Gastroesophageal sphincter (tissue), 4 donors: ENCODE measurements around the gene NEDD4L. TPM values are rescaled to one million over a fixed set of nuclear protein-coding genes. Genes with fewer than 3 reads are reported as not detected.

Source experiments
- ATAC-seq: fragments of 150-250 bp; one replicate; pipeline ENCODE4 v1.9.1; 2016; ENCODE audit warnings: mild to moderate bottlenecking, moderate library complexity
- H3K27ac ChIP-seq, 4 donors: fragments of 200-600 bp; sonication (generic) in 3 of 4; 1 replicate in 3 of 4; 2 replicates in 1 of 4; pipeline ENCODE4 v1.5.1; 2016 to 2019
- H3K27me3 ChIP-seq: fragments of 200-600 bp; sonication (generic); one replicate; pipeline ENCODE4 v1.5.1; 2019
- H3K36me3 ChIP-seq, 2 donors: fragments of 200-600 bp; sonication (generic); one replicate each; pipeline ENCODE4 v1.5.1; 2019; ENCODE audit warnings: control low read depth in 1 of 2
- H3K4me1 ChIP-seq, 3 donors: fragments of 200-600 bp; sonication (generic); 1 replicate in 2 of 3; 2 replicates in 1 of 3; pipeline ENCODE4 v1.5.1; 2016 to 2019; ENCODE audit warnings: control low read depth in 2 of 3
- H3K4me3 ChIP-seq, 2 donors: fragments of 200-600 bp; sonication (generic); one replicate each; pipeline ENCODE4 v1.5.1; 2019; ENCODE audit warnings: mild to moderate bottlenecking in 1 of 2, moderate library complexity in 1 of 2
- H3K9me3 ChIP-seq, 3 donors: fragments of 200-600 bp; sonication (generic); one replicate each; pipeline ENCODE4 v1.5.1; 2017 to 2019; ENCODE audit warnings: control low read depth in 2 of 3
- CTCF ChIP-seq, 4 experiments: fragments of 200-600 bp in 2 of 4; fragments of 450-650 bp in 2 of 4; sonication (generic) in 1 of 4; IDR thresholded peaks; one replicate each; pipeline ENCODE4 v1.5.1; 2017 to 2019; ENCODE audit warnings: antibody characterized with exemption in 4 of 4, mild to moderate bottlenecking in 2 of 4, moderate library complexity in 2 of 4
- EP300 ChIP-seq: sonication (generic); formaldehyde crosslinking; IDR thresholded peaks from one replicate; pipeline ENCODE4 v1.6.1; 2017; ENCODE audit warnings: antibody characterized with exemption, mild to moderate bottlenecking
- POLR2A ChIP-seq, 2 donors: fragments of 450-650 bp; IDR thresholded peaks; one replicate each; pipeline ENCODE4 v1.6.1; 2017; ENCODE audit warnings: antibody characterized with exemption in 2 of 2, mild to moderate bottlenecking in 2 of 2, moderate library complexity in 1 of 2
- POLR2AphosphoS5 ChIP-seq: sonication (generic); formaldehyde crosslinking; IDR thresholded peaks from one replicate; pipeline ENCODE4 v1.6.1; 2017; ENCODE audit warnings: antibody characterized with exemption
- WGBS, 2 donors: methylation state at CpG; one replicate each; pipeline ENCODE4 v1.1.5; 2018; ENCODE audit warnings: low coverage in 1 of 2; 5-methylcytosine and 5-hydroxymethylcytosine counted together
- total RNA-seq, 4 donors: library from RNA; depleted of rRNA; stranded (reverse); fragments of >200 nt; gene quantifications; one replicate each; pipeline ENCODE4 v1.1.0, GENCODE V29; 2016

The NEDD4L gene
- total RNA-seq, 4 donors from 2014 or later = 37.0 to 50.9 (median 43.0) TPM

- Histone ChIP-seq H3K27ac (no peak overlapping the region), H3K4me1 (peaks cover 0 to 23% (median 0%) of the 10 kb centered on the region in 3 donors), H3K27me3 (no peaks in the 10 kb centered on the region), H3K9me3 (no peaks in the 10 kb centered on the region), H3K4me3 (no peak overlapping the region), H3K36me3 (no peaks in the 10 kb centered on the region)
- TF ChIP-seq EP300 (no peak), POLR2A (IDR thresholded peaks at IDR 0.05) (no peak), CTCF (IDR thresholded peaks at IDR 0.05) (no peak), POLR2AphosphoS5 (no peak)
- 0 to 19% methylated on average over 3 of the region's 3 CpGs for WGBS, 2 donors
- no peak for ATAC-seq
These were observed 14.7 kb downstream of the NEDD4L start for GRCh38 chr18:58058720-58059119.

- Histone ChIP-seq H3K36me3 (no peaks in the 10 kb centered on the region), H3K27me3 (no peaks in the 10 kb centered on the region), H3K4me3 (no peak overlapping the region), H3K27ac (no peak overlapping the region), H3K4me1 (peaks cover 0 to 13% (median 0%) of the 10 kb centered on the region in 3 donors), H3K9me3 (no peaks in the 10 kb centered on the region)
- WGBS, 2 donors = 23% methylated on average over 4 of the region's 5 CpGs; no CpG with 5 or more reads in 1 of the 2 donors
- no peak for ATAC-seq
- TF ChIP-seq EP300 (no peak), POLR2A (IDR thresholded peaks at IDR 0.05) (no peak), CTCF (IDR thresholded peaks at IDR 0.05) (no peak), POLR2AphosphoS5 (no peak)
These were observed 16.2 kb downstream of the NEDD4L start for GRCh38 chr18:58060254-58060653.

- Histone ChIP-seq H3K36me3 (no peaks in the 10 kb centered on the region), H3K4me1 (peaks cover 0 to 13% (median 0%) of the 10 kb centered on the region in 3 donors), H3K27me3 (no peaks in the 10 kb centered on the region), H3K27ac (no peak overlapping the region), H3K4me3 (no peak overlapping the region), H3K9me3 (no peaks in the 10 kb centered on the region)
- no peak for ATAC-seq
- WGBS, 2 donors = 58 to 62% methylated on average over 3 of the region's 3 CpGs
- TF ChIP-seq CTCF (IDR thresholded peaks at IDR 0.05) (no peak), POLR2A (IDR thresholded peaks at IDR 0.05) (no peak), EP300 (no peak), POLR2AphosphoS5 (no peak)
These were observed 17.3 kb downstream of the NEDD4L start for GRCh38 chr18:58061349-58061748.

GRCh38 chr18:58064406-58064998 is 20.5 kb downstream of the NEDD4L start:
- Histone ChIP-seq H3K9me3 (no peaks in the 10 kb centered on the region), H3K27ac (no peak overlapping the region), H3K36me3 (no peaks in the 10 kb centered on the region), H3K4me3 (no peak overlapping the region), H3K4me1 (peaks cover 0 to 8% (median 0%) of the 10 kb centered on the region in 3 donors), H3K27me3 (no peaks in the 10 kb centered on the region)
- 76 to 80% methylated on average over 7 to 9 of the region's 10 CpGs for WGBS, 2 donors
- ATAC-seq = no peak
- TF ChIP-seq POLR2AphosphoS5 (no peak), CTCF (IDR thresholded peaks at IDR 0.05) (no peak), POLR2A (IDR thresholded peaks at IDR 0.05) (no peak), EP300 (no peak)

- ATAC-seq = no peak
- WGBS, 2 donors = 82 to 100% methylated on average over 2 to 3 of the region's 3 CpGs
- TF ChIP-seq EP300 (no peak), POLR2A (IDR thresholded peaks at IDR 0.05) (no peak), CTCF (IDR thresholded peaks at IDR 0.05) (no peak), POLR2AphosphoS5 (no peak)
- H3K27ac ChIP-seq = no peak overlapping the region
- H3K27me3 ChIP-seq = no peaks in the 10 kb centered on the region
- peaks cover 0 to 12% (median 0%) of the 10 kb centered on the region in 3 donors for H3K4me1 ChIP-seq
- no peak overlapping the region for H3K4me3 ChIP-seq
- no peaks in the 10 kb centered on the region for H3K9me3 ChIP-seq
- H3K36me3 ChIP-seq = no peaks in the 10 kb centered on the region
These were observed 21.9 kb downstream of the NEDD4L start for GRCh38 chr18:58065956-58066355.
